HPDE6-E6E7 (cell line): ENCODE data around the gene PFKP.
"Not testable (repeated sequence)": the region's sequence is repeated elsewhere in the genome, so short reads cannot be mapped to it uniquely, and the experiment has no call there.

ENCODE experiments used
- DNase-seq: peaks from one replicate; pipeline ENCODE4 v3.0.0; 2011; ENCODE audit warnings: missing footprints; ENCODE audit errors: extremely low spot score

Gene PFKP

DNA sequence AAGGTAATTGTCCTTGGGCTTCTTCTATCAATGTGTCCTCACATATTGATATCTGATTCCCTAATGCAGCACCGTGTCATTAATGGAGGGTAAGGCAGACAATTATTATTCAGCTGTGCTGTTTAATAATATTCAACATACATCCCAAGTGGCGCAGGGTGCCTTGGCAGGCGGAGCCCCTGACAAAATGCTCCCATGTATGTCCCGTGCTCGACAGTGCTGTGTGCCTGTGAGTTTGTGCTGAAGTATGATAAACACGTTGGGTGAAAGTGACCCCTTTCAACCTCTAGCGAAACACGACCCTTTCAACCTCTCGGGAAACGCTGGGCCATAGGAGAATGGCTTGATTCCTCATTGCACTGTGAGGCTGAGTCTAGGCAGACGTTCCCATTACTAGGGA is 31.3 kb downstream of the PFKP start:
- DNase-seq: no peak

DNA sequence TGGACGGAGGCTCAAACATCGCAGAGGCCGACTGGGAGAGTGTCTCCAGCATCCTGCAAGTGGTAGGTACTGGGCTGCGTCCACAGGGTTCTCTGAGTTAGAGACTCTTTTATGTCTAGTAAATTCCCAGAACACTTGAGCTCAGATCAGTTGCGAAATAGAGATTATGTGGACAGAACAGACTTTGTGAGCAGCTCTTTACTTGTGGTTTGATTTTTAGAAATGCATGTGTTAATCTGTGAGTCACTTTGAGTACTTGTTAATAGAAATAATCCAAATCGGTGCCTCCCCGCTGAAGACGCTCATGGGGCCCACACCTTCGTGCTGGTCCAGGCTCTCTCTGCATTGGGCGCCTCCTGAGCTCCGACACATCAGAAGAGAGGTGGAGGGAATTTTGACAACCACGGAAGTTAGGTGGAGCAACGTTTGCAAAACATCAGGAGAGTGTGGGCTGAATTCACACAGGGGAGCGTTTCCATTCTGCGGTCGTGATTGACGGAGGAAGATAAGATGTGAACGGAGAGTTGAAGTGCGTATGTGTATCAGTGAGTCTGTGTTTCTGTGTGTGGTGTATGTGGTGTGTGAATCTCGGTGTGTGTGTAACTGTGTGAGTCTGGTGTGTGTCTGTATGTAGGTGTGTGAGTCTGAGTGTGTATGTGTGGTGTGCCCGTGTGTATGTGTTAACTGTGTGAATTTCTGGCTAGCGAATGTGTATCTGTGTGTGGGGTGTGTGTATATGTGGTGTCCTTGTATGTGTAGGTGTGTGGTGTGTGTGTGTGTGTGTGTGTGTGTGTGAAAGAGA is 32.1 kb downstream of the PFKP start:
- DNase-seq: no peak

DNA sequence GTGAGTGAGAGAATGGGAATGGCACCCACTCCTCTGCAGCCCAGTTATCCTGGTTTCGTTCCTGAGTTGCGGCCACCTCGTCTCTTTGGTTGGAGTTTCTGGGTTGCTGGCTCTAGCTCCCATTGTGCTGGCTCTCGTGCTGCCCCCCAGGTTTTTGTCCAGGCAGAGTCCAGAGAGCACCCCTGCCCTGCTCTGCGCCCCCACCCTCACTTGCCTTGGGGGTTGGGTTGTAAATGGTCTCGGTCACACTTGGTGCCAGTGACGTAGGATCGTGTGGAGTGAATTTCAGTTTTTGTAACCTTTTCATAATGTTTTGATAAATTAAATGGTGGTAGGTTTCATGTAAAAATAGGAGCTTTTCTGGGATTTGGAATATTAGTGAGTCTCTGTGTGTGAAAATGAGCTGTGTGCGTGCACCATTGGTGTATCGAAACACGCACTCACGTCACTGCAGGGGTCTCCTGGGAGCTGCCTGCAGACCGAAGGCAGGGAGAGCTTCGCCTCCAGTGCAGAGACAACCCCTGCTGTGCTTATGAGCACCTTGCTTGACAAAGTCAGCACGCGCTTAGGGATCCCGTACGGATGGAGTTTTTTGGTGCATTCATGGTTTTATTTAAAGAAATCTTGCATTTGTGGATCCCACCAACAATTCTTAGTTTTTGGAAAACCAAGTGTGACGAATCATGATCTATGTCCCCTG is 32.9 kb downstream of the PFKP start:
- no peak for DNase-seq

DNA sequence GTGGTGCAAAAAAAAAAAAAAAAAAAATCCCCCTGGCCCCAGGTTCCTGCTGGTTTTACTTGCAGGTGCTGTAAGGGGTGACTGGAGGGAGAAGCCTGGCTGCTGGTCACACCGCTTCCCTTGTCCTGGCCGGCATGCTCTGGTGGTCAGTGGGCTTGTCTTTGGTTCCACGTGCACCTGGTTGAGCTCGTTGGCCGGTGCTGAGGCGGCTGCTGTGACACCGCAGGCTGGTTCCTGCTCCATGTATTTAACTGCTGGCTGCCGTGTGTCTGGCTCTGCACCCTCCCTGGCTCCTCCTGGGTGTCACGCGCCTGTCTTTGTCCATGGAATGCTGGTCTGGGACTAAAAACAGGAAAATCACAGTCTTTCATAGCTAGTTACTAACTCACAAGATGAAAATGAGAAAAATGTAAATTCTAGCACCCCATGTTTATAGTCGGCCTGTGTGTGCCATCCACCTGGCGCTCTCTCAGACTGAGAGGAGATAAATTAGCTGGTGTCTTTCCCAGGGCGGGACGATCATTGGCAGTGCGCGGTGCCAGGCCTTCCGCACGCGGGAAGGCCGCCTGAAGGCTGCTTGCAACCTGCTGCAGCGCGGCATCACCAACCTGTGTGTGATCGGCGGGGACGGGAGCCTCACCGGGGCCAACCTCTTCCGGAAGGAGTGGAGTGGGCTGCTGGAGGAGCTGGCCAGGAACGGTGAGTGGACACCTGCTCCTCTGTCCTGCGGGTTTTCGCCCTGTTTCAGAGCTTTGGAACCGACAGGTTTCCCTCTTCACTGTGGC is 33.7 kb downstream of the PFKP start:
- DNase-seq: no peak

DNA sequence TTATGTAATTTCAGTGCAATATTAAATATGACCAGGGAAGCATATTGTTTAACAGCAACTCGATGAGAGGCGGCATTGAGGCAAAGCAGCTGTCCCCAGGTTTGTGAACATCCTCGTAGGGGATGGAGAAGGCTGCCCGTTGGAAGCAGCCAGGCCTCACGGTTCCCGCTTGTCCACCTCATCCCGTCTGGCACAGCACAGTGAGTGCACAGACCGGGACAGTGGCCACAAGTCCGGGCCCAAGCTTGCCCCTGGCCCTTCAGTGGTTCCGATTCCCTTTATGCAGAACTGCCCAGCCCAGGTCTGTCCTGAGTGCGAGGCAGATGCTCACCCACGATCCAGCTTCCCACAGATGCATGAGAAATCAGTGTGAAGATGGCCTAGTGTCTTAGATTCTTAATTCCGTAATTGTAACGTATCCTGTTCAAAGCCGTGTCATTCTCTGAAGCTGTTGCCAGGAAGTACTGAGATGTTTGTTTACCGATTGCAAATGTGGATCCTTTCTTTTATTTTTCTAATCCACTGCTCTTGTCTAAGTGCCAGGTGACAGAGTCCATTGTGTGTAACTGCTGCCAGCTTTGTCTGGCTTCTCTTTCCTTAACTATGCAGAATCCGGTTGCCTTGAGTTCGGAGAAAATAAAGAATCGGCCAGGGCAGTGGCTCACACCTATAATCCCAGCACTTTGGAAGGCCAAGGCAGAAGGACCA is 35.5 kb downstream of the PFKP start:
- DNase-seq: no peak

DNA sequence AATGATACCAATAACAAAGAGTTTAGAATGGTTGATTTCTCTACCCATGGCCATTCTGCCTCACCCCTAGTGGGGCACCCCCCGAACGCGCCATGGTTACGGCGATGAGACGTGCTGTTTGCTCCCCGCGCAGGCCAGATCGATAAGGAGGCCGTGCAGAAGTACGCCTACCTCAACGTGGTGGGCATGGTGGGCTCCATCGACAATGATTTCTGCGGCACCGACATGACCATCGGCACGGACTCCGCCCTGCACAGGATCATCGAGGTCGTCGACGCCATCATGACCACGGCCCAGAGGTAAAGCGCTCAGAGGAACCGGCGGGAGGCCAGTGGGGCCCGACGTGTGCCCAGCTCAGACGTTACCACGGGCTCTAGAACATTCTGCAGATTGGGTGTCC is 36.3 kb downstream of the PFKP start:
- no peak for DNase-seq

DNA sequence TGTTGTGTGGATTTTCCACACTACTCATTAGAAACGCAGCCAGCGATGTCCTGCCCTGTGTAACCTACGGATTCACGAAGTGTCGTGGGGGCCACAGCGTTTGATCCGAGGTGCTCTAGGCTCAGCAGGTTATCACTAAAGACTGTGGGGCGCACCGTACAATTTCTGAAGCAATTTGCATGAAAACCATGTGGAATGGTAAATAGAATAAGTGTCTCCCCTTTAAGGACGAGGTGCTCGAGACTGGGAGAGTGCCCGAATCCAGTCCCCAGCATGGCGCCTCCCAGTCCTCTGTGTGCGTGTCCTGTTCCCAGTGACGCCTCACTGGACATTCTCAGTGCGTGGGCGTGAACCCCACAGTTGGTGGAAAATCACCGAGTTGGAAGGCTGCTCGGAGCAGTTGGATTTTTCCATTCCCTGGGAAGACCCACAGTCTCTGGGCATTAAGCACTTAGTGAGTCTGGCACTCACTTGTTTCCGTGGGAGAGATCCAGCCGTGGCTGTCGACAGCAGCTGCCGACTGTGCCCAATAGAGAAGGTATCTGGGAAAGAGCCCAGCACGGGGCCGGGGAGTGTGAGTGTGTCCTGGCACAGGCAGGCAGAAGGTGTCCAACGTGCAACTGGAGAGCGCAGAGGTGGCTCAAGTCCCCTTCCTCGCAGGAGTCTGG is 37.0 kb downstream of the PFKP start:
- no peak for DNase-seq

DNA sequence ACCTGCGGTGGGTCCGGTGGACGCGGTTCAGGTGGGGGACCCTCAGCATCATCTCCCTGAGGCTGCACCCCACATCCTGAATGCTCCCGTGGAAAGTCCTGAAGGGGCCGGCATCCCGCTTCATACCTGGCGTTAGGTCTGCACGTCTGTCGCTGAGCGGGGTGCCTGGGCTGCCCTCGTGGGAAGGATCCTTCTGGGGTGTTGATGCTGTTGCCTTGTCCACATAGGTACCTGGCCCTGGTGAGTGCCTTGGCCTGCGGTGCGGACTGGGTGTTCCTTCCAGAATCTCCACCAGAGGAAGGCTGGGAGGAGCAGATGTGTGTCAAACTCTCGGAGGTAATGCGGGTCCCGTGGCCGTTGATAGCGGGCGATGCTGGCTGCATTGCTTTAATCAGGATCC is 37.8 kb downstream of the PFKP start:
- DNase-seq: no peak

DNA sequence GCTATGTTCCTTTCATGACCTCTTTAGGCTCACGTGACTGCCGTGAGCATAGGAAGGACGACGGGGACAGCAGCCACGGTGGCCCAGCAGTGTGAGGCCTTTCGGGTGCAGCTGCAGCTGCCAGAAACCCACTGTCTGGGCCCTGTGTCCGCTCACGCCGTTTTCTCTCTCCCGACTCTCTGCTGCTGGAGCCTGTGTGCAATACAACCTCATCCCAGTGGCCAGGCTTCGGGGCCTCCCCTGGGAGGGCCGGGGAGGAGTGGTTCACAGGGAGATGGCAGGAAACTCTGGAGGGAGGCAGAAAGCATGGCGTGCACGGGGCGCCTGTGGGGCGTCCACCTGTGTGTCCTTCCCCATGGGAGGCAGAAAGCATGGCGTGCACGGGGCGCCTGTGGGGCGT is 38.6 kb downstream of the PFKP start:
- no peak for DNase-seq

DNA sequence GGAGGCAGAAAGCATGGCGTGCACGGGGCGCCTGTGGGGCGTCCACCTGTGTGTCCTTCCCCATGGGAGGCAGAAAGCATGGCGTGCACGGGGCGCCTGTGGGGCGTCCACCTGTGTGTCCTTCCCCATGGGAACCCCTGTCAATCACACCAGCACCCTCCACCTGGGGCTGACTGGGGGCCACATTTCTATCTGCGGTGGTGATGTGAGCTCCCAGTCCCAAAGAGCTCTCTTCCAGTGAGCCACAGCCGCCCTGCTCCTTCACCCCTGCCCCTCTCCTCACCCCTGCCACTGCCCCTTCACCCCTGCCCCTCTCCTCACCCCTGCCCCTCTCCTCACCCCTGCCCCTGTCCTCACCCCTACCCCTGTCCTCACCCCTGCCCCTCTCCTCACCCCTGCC is 39.0 kb downstream of the PFKP start:
- DNase-seq: not testable (repeated sequence)

DNA sequence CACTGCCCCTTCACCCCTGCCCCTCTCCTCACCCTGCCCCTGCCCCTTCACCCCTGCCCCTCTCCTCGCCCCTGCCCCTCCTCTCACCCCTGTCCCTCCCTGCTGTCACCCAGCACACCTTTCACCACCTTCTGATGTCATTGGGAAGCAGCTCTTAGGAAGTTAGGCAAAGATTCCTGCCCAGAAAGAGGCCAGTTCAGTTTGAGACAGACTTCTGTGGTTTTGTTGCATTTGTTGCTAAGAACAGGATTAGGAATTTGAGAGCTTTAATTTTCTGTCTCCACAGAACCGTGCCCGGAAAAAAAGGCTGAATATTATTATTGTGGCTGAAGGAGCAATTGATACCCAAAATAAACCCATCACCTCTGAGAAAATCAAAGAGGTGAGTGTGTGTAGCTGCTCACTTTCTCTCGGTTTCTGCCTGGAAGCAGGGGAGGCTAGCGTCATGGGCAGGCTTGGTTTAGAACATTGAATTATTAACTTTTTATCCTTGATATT is 39.6 kb downstream of the PFKP start:
- DNase-seq: no peak

DNA sequence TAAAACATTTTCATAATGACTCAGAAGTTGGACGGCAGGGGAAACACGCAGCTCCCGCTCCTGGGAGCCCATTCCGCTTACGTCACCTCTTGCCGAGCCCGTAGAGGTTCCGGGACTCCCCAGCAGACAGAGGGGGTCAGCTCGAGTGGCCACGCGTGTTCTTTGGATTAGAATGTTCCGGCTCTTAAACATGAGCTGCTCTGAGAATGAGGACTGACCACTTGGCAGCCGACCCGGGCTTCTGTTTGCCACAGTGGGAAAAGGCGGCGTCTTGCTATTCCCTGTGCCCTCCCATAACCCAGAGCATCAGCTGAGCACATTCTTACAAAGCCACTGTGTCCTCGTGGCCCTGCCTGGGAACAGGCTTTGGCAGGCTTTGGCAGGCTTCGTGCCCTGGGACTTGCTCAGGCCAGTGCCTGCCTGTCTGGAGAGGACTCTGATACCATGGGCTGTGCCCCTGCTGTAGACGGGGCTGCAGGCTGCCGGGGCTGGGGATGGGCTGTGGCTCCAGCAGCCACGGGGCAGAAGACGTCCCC is 40.1 kb downstream of the PFKP start:
- DNase-seq: peak; percentile 67

DNA sequence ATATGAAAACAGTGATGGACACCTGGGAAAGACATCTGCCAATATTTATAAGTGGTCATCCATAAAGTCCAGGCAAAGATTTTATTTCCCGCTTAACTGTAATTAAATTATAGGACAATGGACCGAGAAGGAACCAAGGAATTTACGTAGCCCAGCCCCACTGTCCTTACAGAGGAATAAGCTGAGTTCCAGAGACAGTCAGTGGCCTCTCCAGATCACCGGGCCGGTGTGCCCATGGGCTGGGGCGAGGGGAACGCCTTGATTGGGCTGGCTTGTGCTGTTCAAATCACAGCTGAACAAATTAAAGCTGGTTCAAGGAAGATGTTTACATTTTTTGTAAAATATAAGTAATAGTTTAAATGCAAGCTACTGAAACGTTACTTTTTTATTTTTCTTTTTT is 40.7 kb downstream of the PFKP start:
- no peak for DNase-seq

DNA sequence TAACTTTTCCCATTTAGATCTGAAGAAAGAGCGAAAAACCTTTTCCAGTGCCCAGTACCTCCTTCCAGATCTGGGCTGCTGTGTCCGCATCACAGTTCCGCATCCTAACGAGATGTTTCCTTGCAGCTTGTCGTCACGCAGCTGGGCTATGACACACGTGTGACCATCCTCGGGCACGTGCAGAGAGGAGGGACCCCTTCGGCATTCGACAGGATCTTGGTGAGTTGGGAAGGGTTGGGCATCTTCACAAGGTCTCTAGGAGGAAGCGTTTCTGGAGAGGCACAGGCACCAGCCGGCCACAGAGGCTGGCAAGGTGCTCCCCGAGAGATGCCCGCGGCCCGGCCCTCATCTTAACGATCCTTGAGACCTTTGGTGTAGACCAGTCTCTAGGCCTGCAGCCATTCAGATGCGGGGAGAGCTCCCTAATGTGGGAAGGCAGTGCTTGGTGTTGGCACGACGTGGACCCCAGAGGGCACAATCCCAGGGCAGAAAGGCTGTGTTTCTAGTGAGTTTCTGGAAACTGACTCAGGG is 41.3 kb downstream of the PFKP start:
- no peak for DNase-seq

DNA sequence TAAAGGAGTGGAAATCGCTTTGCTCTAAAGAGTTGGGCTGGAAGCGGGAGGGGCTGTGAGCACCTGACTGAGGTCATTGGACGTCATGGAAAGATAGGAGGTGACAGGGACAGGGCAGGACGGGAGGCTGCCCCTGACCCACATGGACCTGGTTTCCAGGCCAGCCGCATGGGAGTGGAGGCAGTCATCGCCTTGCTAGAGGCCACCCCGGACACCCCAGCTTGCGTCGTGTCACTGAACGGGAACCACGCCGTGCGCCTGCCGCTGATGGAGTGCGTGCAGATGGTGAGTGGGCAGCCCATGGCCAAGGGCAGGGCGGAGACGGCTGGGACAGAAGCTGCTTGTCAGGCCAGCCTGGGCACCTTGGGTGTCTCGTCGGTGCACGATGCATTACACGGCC is 41.8 kb downstream of the PFKP start:
- no peak for DNase-seq

DNA sequence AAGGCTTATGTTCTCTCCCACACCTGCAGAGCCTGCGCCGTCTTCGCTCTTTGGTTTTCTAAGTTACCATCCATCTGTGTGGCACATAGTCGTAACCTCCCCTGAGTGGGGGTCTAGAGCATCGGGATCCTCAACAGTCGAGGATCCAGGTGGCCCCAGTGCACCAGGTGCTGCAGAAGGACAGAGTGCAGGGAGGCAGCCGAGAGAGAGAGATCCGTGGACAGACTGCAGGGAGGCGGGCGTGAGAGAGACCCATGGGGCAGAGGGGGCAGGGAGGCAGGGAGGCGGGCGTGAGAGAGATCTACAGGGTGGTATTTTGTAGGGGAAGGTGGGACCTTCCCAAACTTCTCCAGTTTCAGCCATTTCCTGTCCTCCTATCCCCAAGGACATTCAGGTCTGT is 42.3 kb downstream of the PFKP start:
- DNase-seq: no peak

DNA sequence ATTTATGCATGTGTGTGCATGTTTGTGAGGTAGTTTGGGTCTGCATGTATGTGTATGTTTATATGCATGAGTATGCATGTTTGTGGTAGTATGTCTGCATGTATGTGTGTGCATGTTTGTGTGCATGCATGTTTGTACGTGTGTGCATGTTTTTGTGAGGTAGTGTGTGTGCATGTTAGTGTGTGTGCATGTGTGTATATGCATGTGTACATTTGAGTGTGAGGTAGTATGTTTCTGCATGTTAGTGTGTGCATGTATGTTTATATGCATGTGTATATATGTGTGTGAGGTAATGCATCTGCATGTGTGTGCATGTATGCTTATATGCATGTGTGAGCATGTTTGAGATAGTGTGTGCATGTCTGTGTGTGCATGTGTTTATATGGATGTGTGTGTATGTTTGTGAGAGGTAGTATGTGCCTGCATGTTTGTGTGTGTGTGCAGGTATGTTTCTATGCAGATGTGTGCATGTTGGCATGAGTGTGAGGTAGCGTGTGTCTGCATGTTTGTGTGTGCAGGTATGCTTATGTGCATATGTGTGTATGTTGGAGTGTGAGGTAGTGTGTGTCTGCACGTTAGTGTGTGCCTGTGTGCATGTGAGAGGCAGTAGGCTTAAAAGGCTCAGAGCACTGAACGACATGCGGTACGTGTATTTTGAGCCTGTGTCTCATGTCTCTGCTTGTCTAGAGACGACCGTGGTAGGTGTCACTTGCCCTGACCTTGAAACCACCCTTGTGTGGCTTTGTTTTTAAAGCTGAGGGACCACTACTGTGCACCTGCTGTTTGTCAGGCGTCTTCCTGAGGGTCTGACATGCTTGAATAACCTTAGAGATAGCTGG is 43.7 kb downstream of the PFKP start:
- no peak for DNase-seq

DNA sequence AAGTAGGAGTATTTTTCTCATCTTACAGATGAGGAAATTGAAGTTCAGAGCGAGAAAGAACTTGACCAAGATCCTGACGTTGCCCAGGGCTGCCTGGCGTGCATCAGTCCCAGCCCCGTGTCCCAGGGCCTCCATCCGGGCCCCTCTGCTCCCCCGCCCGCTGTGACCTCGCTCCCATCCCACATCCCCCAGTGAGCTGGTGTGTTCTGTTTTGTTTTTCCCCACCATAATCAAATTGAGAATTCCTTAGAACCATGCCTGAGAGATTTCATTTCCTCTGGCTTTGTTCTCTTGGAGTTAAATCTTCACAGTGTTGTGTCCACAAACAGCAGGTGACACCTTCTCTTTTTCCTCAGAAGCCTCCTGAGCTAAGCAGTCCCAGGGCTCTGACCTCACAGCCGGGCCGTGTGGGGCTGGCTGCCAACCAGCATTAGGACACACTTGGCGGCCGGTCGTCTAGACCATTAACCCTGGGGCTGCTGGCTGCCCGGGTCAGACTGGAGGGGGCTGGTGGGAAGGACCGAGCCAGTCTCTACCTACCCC is 44.3 kb downstream of the PFKP start:
- no peak for DNase-seq

DNA sequence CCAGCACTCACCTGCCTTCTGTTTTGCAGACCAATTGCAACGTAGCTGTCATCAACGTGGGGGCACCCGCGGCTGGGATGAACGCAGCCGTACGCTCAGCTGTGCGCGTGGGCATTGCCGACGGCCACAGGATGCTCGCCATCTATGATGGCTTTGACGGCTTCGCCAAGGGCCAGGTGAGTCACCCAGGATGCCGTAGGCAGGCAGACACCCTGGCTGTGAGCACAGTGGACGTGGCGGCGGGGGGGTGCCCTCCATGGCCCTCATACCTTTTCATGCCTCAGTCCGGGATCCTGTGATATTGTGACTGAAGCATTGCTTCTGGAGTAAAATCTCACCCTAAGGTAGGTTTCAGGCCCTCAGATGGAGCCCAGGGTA is 46.0 kb downstream of the PFKP start:
- no peak for DNase-seq

DNA sequence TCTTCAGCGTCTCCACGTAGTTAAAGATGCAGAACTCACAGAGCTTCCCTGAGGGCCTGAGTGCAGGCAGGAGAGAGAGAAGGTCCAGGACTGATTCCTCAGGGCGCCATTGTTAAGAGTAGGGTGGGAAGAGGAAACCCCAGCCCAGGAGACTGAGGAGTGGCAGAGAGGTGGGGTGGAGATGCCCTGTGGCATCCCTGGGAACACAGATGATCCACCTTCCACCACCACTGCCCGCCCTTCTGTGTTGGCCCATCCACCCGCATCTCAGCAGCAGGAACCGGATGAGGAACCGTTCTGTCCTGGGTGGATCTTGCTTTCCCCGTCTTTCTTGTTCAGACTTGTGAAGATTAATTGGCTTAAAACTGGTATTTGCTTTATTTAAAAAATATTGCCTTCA is 48.3 kb downstream of the PFKP start:
- no peak for DNase-seq
